ENCODE measurements around the gene DDX59.
"Not testable (repeated sequence)": the region's sequence is repeated elsewhere in the genome, so short reads cannot be mapped to it uniquely, and the experiment has no call there.

DDX59 gene

GRCh38 chr1:200640963-200641401 is 28.7 kb downstream of the DDX59 start:
- no peak for TF ChIP-seq CTCF (conservative IDR thresholded peaks at IDR 0.05)
- H3K27ac ChIP-seq: no peak overlapping the region

GRCh38 chr1:200640373-200640962 is 29.2 kb downstream of the DDX59 start:
- H3K27ac ChIP-seq: no peak overlapping the region

GRCh38 chr1:200638073-200638472 is 31.6 kb downstream of the DDX59 start:
- no peak overlapping the region for H3K27ac ChIP-seq
- TF ChIP-seq CTCF (conservative IDR thresholded peaks at IDR 0.05): no peak

More at GRCh38 chr1:200640373-200640962, 29.2 kb downstream of the DDX59 start:
- no peak for TF ChIP-seq CTCF (conservative IDR thresholded peaks at IDR 0.05)

GRCh38 chr1:200636681-200637080 is 33.0 kb downstream of the DDX59 start:
- H3K27ac ChIP-seq: no peak overlapping the region
- no peak for TF ChIP-seq CTCF (conservative IDR thresholded peaks at IDR 0.05)

- H3K27ac ChIP-seq: no peak overlapping the region
Observed at GRCh38 chr1:200634261-200635122, 35.2 kb downstream of the DDX59 start.

GRCh38 chr1:200631375-200631774 is 38.3 kb downstream of the DDX59 start:
- TF ChIP-seq CTCF (conservative IDR thresholded peaks at IDR 0.05): no peak
- no peak overlapping the region for H3K27ac ChIP-seq

More at GRCh38 chr1:200634261-200635122, 35.2 kb downstream of the DDX59 start:
- TF ChIP-seq CTCF (conservative IDR thresholded peaks at IDR 0.05): no peak

GRCh38 chr1:200630515-200630899 is 39.2 kb downstream of the DDX59 start:
- not testable (repeated sequence) for H3K27ac ChIP-seq

Data from VCaP (cell line).